Activated naive CD4-positive, alpha-beta T cell treated with anti-CD3 and anti-CD28 coated beads, Interleukin-2, amount 10 ng/mL, durations not matched to agents 7 days and 5 days (primary cell): ENCODE data around the gene RFFL.

Source experiments
- CTCF ChIA-PET: fragments of 350-600 bp; sonication (Branson Sonifier 250); formaldehyde crosslinking; loops from one replicate; lab custom pipeline; 2021; ENCODE audit warnings: antibody characterized with exemption; lab: Charles Lee
- DNase-seq: peaks from one replicate; pipeline ENCODE4 v3.0.0-alpha.2; 2020
- H3K27ac Mint-ChIP-seq: one replicate; pipeline ENCODE4 v1.8.0; 2021; ENCODE audit warnings: mild to moderate bottlenecking, moderate library complexity, mixed read lengths
- H3K27me3 Mint-ChIP-seq: one replicate; pipeline ENCODE4 v1.8.0; 2021; ENCODE audit warnings: mild to moderate bottlenecking, mixed read lengths
- H3K36me3 Mint-ChIP-seq: one replicate; pipeline ENCODE4 v1.8.0; 2021; ENCODE audit warnings: mixed read lengths
- H3K4me1 Mint-ChIP-seq: one replicate; pipeline ENCODE4 v1.8.0; 2021; ENCODE audit warnings: mixed read lengths
- H3K4me3 Mint-ChIP-seq: one replicate; pipeline ENCODE4 v1.8.0; 2021; ENCODE audit warnings: mild to moderate bottlenecking, moderate library complexity, mixed read lengths
- H3K9me3 Mint-ChIP-seq: one replicate; pipeline ENCODE4 v1.8.0; 2021; ENCODE audit warnings: mixed read lengths

Gene RFFL

GRCh38 chr17:34980353-34980680, 83.2 kb downstream of the RFFL start, which contains the start of gene LIG3:
TSS of gene LIG3 (plus strand) at chr17:34980512. CDS start at chr17:34983006, 2,494 bp downstream.
- H3K4me1 Mint-ChIP-seq: peaks cover 41% of the 10 kb centered on the region
- peaks cover 8% of the 10 kb centered on the region for H3K36me3 Mint-ChIP-seq
- peak within 1 kb of the TSS; percentile 99 for H3K27ac Mint-ChIP-seq
- peak; percentile 96 for DNase-seq
- CTCF ChIA-PET: no interaction called here
- peaks cover 4% of the 10 kb centered on the region for H3K27me3 Mint-ChIP-seq
- peak within 1 kb of the TSS; percentile 90 for H3K4me3 Mint-ChIP-seq
- no peaks in the 10 kb centered on the region for H3K9me3 Mint-ChIP-seq

GRCh38 chr17:34979650-34980352, 83.7 kb downstream of the RFFL start:
- DNase-seq: no peak
- Mint-ChIP-seq H3K4me3 (peak overlapping the region; percentile 90), H3K4me1 (peaks cover 41% of the 10 kb centered on the region), H3K9me3 (no peaks in the 10 kb centered on the region), H3K27ac (peak overlapping the region; percentile 97), H3K27me3 (peaks cover 4% of the 10 kb centered on the region), H3K36me3 (peaks cover 6% of the 10 kb centered on the region)
- CTCF ChIA-PET: no interaction called here

- CTCF ChIA-PET: no interaction called here
- no peak for DNase-seq
- peaks cover 4% of the 10 kb centered on the region for H3K27me3 Mint-ChIP-seq
- peaks cover 6% of the 10 kb centered on the region for H3K36me3 Mint-ChIP-seq
- H3K27ac Mint-ChIP-seq: no peak overlapping the region
- peaks cover 39% of the 10 kb centered on the region for H3K4me1 Mint-ChIP-seq
- H3K4me3 Mint-ChIP-seq: no peak overlapping the region
- H3K9me3 Mint-ChIP-seq: no peaks in the 10 kb centered on the region
Measured at GRCh38 chr17:34979153-34979552, 84.4 kb downstream of the RFFL start.

GRCh38 chr17:34974794-34975785, 88.4 kb downstream of the RFFL start:
- peaks cover 11% of the 10 kb centered on the region for H3K4me1 Mint-ChIP-seq
- DNase-seq: no peak
- no peak overlapping the region for H3K27ac Mint-ChIP-seq
- no peak overlapping the region for H3K4me3 Mint-ChIP-seq
- no peaks in the 10 kb centered on the region for H3K36me3 Mint-ChIP-seq
- peaks cover 4% of the 10 kb centered on the region for H3K27me3 Mint-ChIP-seq
- CTCF ChIA-PET: interaction anchor here (2.1 kb wide), 1 partner anchor 11 kb away, joined by 6 read pairs; no protein-coding TSS in a partner anchor
- H3K9me3 Mint-ChIP-seq: no peaks in the 10 kb centered on the region

- Mint-ChIP-seq H3K27ac (no peak overlapping the region), H3K4me3 (no peak overlapping the region), H3K36me3 (peaks cover 2% of the 10 kb centered on the region), H3K4me1 (peaks cover 2% of the 10 kb centered on the region), H3K9me3 (no peaks in the 10 kb centered on the region), H3K27me3 (peaks cover 4% of the 10 kb centered on the region)
- no peak for DNase-seq
- CTCF ChIA-PET: interaction anchor here (1.0 to 2.1 kb wide), 3 partner anchors 9 to 145 kb away, joined by 3 to 6 read pairs (median 4); no protein-coding TSS in a partner anchor
Measured at GRCh38 chr17:34974179-34974578, 89.3 kb downstream of the RFFL start.

GRCh38 chr17:34961093-34961911, 102.2 kb downstream of the RFFL start, which contains the start of the genes CCT6B and ZNF830:
TSS of gene CCT6B (minus strand) at chr17:34961460. CDS start at chr17:34961393, 67 bp downstream.
TSS of gene ZNF830 (plus strand) at chr17:34961540. CDS start at chr17:34961567, 27 bp downstream.
- H3K27me3 Mint-ChIP-seq: peaks cover 13% of the 10 kb centered on the region
- H3K27ac Mint-ChIP-seq: peak within 1 kb of the TSS; percentile 99
- H3K9me3 Mint-ChIP-seq: no peaks in the 10 kb centered on the region
- peak; percentile 96 for DNase-seq
- H3K4me3 Mint-ChIP-seq: peak within 1 kb of the TSS; percentile 100
- peaks cover 24% of the 10 kb centered on the region for H3K36me3 Mint-ChIP-seq
- CTCF ChIA-PET: interaction anchor here (0.7 kb wide), 1 partner anchor 157 kb away, joined by 3 read pairs; no protein-coding TSS in a partner anchor
- H3K4me1 Mint-ChIP-seq: peaks cover 28% of the 10 kb centered on the region

GRCh38 chr17:34958438-34958837, 105.1 kb downstream of the RFFL start:
- peaks cover 23% of the 10 kb centered on the region for H3K4me1 Mint-ChIP-seq
- no peak overlapping the region for H3K4me3 Mint-ChIP-seq
- peaks cover 10% of the 10 kb centered on the region for H3K36me3 Mint-ChIP-seq
- CTCF ChIA-PET: interaction anchor here (0.5 kb wide), 1 partner anchor 19 kb away, joined by 3 read pairs; no protein-coding TSS in a partner anchor
- no peak for DNase-seq
- peaks cover 17% of the 10 kb centered on the region for H3K27me3 Mint-ChIP-seq
- H3K9me3 Mint-ChIP-seq: no peaks in the 10 kb centered on the region
- H3K27ac Mint-ChIP-seq: no peak overlapping the region
